HS-27A (cell line): Measurements from ENCODE around the gene TATDN2.

Experiments
- DNase-seq: peaks from one replicate; pipeline ENCODE4 v3.0.0-alpha.2; 2012; ENCODE audit warnings: low read depth, missing footprints

Gene TATDN2

GRCh38 chr3:10248184-10248983 is at the start of gene TATDN2:
Gene TATDN2 (plus strand): TSS chr3:10248459. CDS start chr3:10249201, 742 bp downstream.
- peak; percentile 89 for DNase-seq

- no peak for DNase-seq
Measured at GRCh38 chr3:10198761-10199649, 49.3 kb upstream of the TATDN2 start.

- no peak for DNase-seq
Measured at GRCh38 chr3:10204921-10205320, 43.3 kb upstream of the TATDN2 start.

- peak; percentile 96 for DNase-seq
Measured at GRCh38 chr3:10205451-10206165, 42.7 kb upstream of the TATDN2 start.

DNA sequence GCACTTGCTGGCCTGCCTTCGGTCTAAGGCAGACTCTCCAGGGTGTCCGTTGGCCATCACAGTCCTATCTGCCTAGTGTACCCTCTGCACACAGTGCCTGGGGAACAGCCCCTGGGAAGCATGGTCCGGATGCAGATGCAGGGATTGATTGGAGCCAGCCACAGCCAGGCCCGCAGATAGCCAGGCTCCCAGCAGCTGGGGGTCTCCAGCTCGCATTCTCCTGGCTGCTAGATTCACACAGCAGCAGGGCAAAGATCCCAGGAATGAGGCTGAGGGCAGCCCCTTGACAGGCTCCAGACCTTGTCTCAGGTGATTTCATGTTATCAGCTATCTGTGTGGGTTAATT is 42.1 kb upstream of the TATDN2 start:
- DNase-seq, result no peak

DNA sequence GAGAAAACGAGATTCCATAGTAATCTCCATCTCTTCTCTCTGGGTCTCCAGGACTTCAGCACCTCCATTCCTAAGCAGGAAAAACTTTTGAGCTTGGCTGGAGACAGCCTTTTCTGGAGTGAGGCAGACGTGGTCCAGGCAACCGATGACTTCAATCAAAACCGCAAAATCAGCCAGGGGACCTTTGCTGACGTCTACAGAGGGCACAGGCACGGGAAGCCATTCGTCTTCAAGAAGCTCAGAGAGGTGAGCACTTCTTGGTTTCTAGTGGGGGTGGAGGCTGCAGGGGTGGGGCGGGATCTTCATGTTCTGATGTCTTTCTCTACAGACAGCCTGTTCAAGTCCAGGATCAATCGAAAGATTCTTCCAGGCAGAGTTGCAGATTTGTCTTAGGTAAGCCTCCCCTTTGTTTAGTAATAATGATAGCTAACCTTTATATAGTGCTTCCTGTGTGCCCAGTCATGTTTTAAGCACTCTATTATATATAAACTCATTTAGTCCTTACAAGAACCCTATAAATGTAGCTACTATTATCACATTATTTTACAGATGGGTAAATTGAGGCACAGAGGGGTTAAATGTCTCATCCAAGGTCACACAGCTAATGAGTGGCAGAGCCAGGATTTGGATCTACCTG is 35.0 kb upstream of the TATDN2 start:
- no peak for DNase-seq

DNA sequence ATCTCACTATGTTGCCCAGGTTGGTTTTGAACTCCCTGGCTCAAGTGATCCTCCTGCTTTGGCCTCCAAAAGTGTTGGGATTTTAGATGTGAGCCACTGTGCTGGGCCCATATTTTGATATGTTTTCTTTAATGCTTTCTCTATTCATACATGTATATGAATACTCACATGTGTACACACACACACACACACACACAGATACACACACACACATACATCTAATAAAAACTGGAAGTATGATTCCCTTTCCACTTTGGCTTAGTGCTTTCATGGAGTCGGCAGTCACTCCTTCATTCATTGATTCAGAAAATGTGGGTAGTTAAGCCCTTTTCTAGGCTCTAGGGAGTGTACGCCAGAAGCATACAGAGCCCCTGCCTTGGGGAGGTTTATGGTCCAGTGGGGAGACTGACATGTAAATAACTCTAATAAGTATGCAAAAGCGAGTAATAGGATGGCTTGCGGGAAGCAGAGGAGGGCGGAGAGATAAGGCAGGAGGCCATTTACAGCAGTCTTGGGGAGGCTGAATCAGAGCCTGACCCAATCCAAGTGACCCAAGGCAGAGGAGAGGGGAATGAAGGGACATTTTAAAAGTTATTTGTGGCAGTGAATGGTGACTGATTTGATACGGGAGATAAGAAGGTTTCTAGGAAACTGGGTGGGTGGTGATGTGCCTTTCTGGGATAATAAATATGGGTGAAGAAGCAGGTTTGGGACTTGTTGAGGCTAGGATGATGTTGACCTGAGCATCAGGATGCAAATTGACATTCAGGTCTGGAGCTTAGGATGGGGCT is 32.5 kb upstream of the TATDN2 start:
- no peak for DNase-seq

DNA sequence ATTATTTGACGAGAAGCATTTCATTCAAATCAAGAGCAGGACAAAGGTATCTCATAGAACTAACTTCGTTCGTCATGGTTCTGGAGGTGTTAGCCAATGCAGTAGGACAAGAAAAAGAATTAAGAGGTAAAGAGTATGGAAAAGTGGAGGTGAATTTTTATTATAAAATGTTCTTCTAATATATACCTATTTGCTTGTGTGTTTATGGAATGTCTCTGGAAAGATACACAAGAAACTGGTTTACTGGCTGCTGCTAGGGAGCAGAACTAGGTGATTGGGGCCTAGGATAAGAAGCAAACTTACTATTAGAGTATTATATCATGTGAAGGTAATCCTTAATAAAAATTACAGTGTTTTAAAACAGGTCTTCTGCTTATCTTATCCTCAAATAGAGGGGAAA is 30.9 kb upstream of the TATDN2 start:
- no peak for DNase-seq

GRCh38 chr3:10219737-10220136 is 28.5 kb upstream of the TATDN2 start:
- DNase-seq, result no peak

DNA sequence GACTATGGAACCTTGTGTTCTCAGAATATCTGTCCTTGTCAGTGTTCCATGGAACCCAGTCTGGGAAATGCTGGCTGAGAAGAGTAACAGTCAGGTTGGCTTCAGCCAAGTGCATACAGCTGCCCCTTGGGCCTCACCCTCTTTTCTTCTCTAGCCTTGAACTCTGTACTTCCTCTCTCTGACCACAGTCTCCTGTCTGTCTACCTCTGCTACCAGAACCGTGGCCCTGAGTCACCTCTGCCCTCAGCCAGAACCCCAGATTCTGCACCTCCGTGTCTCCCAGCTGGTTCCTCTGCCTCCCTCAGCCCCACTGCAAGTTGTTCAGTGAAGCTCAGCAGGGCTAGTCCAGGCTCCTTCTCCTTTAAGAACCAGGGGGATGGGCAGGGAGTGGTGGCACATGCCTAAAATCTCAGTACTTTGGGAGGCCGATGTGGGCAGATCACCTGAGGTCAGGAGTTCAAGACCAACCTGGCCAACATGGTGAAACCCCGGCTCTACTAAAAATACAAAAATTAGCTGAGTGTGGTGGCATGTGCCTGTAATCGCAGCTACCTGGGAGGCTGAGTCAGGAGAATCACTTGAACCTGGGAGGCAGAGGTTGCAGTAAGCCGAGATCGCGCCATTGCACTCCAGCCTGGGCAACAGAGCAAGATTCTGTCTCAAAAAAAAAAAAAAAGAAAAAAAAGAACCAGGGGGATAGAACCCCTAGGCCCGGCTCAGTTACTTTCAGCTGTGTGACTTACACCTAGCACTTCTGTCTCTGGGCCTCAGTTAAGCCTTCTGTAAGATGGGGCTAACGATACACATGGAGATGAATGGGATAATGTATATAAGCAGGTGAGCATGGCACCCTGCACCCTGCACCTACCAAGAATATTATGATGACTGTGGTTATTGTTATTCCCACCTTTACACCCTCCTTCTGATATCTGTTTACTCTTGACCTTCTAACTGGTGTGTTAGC is 24.3 kb upstream of the TATDN2 start:
- DNase-seq, result no peak

DNA sequence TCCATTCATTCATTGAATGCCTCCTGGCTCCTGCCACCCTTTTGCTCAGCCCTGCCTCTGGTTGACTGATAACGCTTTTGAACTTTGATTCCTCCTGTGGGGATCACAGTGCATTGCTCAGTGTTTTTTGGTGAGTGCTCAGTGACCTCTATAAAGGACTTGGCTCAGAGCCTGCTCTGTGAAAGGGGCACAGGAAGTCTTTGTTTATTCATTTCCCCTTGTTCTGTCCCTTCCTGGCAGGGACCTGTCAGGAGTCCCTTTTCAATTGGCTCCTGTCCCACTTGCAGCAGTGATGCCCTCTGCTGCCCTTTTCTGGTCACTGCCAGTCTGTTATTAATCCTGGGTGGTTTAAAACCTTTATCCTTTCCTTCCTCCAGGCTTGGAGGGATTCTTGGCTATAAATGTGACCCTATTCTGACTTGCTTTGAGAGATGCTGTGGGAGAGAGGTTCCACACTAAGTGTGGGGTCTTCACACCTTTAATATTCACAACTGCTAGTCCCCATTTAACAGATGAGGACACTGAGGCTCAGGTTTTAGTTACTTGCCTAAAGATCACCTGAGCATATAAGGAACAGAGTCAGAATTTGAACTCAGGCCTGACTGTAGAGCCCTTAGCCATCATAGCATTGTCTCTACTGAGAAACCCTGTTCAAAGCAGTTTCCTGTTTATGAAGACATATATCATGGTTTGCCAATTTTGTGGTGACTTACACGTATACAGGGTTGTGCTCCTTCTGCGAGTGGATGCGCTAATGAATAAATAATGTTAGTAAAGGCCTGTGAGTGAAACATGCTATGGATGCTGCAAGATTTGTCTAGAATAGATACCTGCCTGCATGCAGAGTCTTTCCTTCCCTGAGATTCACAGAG is 23.2 kb upstream of the TATDN2 start:
- peak; percentile 64 for DNase-seq

DNA sequence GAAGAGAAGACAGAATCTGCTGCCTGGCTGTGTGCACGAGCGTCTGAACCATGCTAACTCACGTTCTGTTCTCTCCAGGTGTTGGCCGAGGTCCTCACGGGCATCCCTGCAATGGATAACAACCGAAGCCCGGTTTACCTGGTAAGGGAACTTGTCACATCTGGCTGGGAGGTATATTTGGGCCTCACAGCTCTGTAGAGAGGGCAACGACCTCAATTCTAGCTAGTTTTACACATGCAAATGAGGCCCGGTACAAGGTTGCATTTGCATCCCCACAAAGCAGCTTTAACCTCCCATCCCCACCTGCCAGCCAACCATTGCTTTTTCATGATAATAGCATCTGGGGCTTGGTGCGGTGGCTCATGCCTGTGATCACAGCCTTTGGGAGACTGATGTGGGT is 22.0 kb upstream of the TATDN2 start:
- DNase-seq, result no peak

GRCh38 chr3:10228248-10228950 is 19.9 kb upstream of the TATDN2 start:
- DNase-seq, result no peak

GRCh38 chr3:10229576-10229975 is 18.7 kb upstream of the TATDN2 start:
- no peak for DNase-seq

DNA sequence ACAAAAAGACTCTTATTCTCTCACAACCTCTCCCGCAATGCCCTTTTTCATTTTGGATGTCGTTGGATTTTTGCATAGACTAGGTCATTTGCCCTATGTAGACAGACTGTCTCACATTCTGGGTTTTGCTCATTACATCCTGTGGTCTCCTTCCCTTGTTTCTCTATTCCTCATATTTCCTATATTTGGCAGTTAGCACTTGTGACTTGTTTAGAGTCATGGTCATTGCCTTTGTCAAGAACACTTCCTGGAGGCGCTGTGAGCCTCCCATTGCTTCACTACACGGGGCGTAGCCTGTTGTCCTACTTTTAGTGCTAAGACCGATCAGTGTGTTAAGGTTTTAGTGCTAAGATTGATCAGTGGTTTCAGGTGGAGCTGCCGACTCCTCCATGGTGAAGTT is 16.1 kb upstream of the TATDN2 start:
- DNase-seq, result no peak

DNA sequence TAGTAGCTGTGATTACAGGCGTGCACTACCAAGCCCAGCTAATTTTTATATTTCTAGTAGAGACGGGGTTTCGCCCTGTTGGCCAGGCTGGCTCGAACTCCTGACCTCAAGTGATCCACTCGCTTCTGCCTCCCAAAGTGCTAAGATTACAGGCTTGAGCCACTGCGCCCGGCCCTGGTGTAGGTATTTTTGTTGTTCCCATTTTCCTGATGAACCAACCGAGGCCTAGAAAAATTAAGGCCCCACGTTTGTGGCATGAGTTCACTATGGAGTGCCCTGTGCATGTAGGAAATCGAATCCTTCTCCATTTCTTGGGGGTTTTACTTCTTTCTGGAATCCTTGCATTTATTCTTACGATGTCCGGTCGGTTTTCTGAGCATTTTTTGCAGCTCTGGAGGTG is 14.3 kb upstream of the TATDN2 start:
- no peak for DNase-seq

GRCh38 chr3:10234526-10235230 is 13.6 kb upstream of the TATDN2 start:
- DNase-seq, result no peak

DNA sequence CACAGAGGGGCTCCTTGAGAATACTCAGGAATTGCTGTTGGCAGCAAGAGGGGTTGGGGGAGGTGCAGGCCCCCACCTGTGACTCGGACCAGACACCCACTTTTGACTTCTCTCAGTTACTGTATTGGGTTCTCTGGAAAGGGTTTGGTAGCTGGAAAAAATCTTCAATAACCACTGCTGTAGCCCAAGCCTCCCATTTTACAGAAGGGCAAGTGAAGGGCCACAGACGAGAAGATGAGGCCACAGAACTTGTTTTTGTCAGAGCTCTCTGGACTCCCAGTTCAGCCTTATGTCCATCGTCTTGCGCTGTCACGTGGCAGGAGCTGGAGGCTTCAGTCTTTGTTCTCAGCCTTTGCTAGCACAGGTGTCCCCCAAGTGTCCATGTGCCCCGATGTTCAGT is 12.7 kb upstream of the TATDN2 start:
- DNase-seq, result no peak
